Vagina (tissue), 2 donors: ENCODE data around the gene FOXN3. TPM values are rescaled to one million over a fixed set of nuclear protein-coding genes. Genes with fewer than 3 reads are reported as not detected.

Experiments
- DNase-seq, 2 donors: peaks; one replicate each; pipeline ENCODE4 v3.0.0-alpha.2; 2017; ENCODE audit errors: extremely low spot score in 2 of 2
- H3K27ac ChIP-seq: fragments of 200-600 bp; sonication (generic); one replicate; pipeline ENCODE4 v1.5.1; 2019
- H3K27me3 ChIP-seq: fragments of 200-600 bp; sonication (generic); one replicate; pipeline ENCODE4 v1.5.1; 2019
- H3K36me3 ChIP-seq, 2 donors: fragments of 200-600 bp; sonication (generic); one replicate each; pipeline ENCODE4 v1.5.1; 2017 to 2019
- H3K4me1 ChIP-seq: fragments of 200-600 bp; sonication (generic); one replicate; pipeline ENCODE4 v1.5.1; 2019
- H3K4me3 ChIP-seq, 2 donors: fragments of 200-600 bp; sonication (generic); 1 replicate in 1 of 2; 2 replicates in 1 of 2; pipeline ENCODE4 v1.5.1; 2016 to 2019
- H3K9me3 ChIP-seq: fragments of 200-600 bp; sonication (generic); one replicate; pipeline ENCODE4 v1.5.1; 2019
- POLR2A ChIP-seq, 2 donors: fragments of 450-650 bp; IDR thresholded peaks; one replicate each; pipeline ENCODE4 v1.6.1; 2017; ENCODE audit warnings: antibody characterized with exemption in 2 of 2, mild to moderate bottlenecking in 2 of 2, moderate library complexity in 2 of 2
- POLR2AphosphoS5 ChIP-seq, 2 donors: sonication (generic); formaldehyde crosslinking; IDR thresholded peaks; one replicate each; pipeline ENCODE4 v1.9.0; 2017; ENCODE audit warnings: antibody characterized with exemption in 2 of 2, mild to moderate bottlenecking in 2 of 2, low read depth in 1 of 2; ENCODE audit not compliant: insufficient read depth in 1 of 2
- intact Hi-C: fragments of 100-400 bp; cut with DNase I; formaldehyde crosslinking; loops from one replicate; pipeline ENCODE4 v1.15.1; 2023
- total RNA-seq: library from RNA; depleted of rRNA; stranded (reverse); fragments of >200 nt; gene quantifications from one replicate; pipeline ENCODE4 v1.2.3, GENCODE V29; 2016
- TF ChIP-seq, protein P1 (sequence below), 3 experiments: fragments of 450-650 bp in 2 of 3; fragments of 200-600 bp in 1 of 3; sonication (generic) in 1 of 3; IDR thresholded peaks; one replicate each; pipeline ENCODE4 v1.5.1; 2017 to 2019; ENCODE audit warnings: antibody characterized with exemption in 3 of 3, mild to moderate bottlenecking in 2 of 3, moderate library complexity in 2 of 3

FOXN3 gene
- total RNA-seq, 1 donor from 2014 or later: 111 TPM

DNA sequence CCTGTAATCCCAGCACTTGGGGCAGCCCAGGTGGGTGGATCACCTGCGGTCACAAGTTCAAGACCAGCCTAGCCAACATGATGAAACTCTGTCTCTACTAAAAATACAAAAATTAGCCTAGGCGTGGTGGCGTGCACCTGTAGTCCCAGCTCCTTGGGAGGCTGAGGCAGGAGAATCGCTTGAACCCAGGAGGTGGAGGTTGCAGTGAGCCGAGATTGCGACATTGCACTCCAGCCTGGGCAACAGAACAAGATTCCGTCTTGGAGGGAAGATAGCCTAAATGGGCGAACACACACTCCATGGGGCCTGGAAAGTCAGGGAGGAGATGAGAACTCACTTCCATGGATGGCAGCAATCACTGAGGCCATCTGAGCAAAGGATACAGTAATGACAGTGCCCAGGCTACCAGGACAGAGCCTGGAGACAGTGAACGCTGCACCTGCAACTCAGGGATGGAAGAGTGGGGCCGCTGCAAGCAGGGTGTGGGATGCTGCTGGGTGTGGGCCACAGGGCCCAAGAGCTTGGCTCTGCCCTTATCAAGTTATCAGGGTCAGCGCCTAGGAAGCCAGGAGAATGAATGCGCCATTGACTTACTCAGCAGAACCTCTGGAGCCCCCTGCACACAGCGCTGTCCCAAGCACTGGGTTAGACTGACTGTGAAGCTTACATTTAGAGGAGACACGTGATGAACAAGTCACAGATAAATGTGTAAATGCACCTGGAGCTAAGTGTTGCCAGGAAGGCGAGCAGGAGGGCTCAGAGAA, 28.9 kb downstream of the FOXN3 start:
- Histone ChIP-seq H3K36me3 (no peaks in the 10 kb centered on the region), H3K9me3 (no peaks in the 10 kb centered on the region), H3K4me3 (no peak overlapping the region), H3K4me1 (peaks cover 53% of the 10 kb centered on the region), H3K27ac (no peak overlapping the region), H3K27me3 (no peaks in the 10 kb centered on the region)
- intact Hi-C loops: no loop called here
- no peak for TF ChIP-seq POLR2A (IDR thresholded peaks at IDR 0.05)
- no peak for TF ChIP-seq POLR2AphosphoS5 (IDR thresholded peaks at IDR 0.05; ENCODE audit: insufficient read depth in 1 of 2, low read depth in 1 of 2)
- TF ChIP-seq, protein P1, sequence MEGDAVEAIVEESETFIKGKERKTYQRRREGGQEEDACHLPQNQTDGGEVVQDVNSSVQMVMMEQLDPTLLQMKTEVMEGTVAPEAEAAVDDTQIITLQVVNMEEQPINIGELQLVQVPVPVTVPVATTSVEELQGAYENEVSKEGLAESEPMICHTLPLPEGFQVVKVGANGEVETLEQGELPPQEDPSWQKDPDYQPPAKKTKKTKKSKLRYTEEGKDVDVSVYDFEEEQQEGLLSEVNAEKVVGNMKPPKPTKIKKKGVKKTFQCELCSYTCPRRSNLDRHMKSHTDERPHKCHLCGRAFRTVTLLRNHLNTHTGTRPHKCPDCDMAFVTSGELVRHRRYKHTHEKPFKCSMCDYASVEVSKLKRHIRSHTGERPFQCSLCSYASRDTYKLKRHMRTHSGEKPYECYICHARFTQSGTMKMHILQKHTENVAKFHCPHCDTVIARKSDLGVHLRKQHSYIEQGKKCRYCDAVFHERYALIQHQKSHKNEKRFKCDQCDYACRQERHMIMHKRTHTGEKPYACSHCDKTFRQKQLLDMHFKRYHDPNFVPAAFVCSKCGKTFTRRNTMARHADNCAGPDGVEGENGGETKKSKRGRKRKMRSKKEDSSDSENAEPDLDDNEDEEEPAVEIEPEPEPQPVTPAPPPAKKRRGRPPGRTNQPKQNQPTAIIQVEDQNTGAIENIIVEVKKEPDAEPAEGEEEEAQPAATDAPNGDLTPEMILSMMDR (IDR thresholded peaks at IDR 0.05): no peak
- no peak for DNase-seq

DNA sequence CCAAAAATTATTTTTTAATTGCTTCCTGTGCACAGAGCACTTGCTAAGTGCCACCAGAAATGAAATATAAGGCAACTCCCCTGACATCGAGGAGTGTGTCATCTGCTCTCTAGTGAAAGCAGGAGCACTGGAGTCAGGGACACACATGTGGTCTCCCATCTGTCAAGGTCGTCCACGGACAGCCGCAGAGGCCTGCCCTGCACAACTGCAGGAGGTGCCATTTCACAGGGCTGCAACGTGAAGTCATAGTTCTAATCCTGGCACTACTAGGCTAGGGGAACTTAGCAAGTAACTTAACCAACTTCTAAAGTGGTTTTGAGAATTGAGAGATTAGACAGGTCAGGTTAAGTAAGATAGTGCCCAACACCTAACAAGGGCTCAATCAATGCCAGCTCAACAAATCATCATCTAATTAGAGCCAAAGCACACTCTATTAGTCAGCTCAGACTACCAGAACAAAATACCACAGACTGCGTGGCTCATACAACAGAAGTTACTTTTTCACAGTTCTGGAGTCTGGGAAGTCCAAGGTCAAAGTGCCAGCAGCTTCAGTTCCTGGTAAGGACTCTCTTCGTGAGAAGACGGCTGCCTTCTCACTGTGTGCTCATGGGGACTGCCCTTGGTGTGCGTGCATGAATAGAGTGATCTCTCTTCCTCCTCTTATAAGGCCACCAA, 30.7 kb downstream of the FOXN3 start:
- Histone ChIP-seq H3K27me3 (no peaks in the 10 kb centered on the region), H3K4me1 (peaks cover 52% of the 10 kb centered on the region), H3K9me3 (no peaks in the 10 kb centered on the region), H3K27ac (peak overlapping the region; percentile 46), H3K36me3 (no peaks in the 10 kb centered on the region), H3K4me3 (no peak overlapping the region)
- no peak for DNase-seq
- intact Hi-C loops: no loop called here
- TF ChIP-seq POLR2A (IDR thresholded peaks at IDR 0.05): no peak
- TF ChIP-seq, protein P1 (IDR thresholded peaks at IDR 0.05): no peak
- TF ChIP-seq POLR2AphosphoS5 (IDR thresholded peaks at IDR 0.05; ENCODE audit: insufficient read depth in 1 of 2, low read depth in 1 of 2): no peak

- DNase-seq: no peak
- Histone ChIP-seq H3K4me1 (peaks cover 50% of the 10 kb centered on the region), H3K27ac (no peak overlapping the region), H3K36me3 (no peaks in the 10 kb centered on the region), H3K9me3 (no peaks in the 10 kb centered on the region), H3K27me3 (no peaks in the 10 kb centered on the region), H3K4me3 (no peak overlapping the region)
- TF ChIP-seq, protein P1 (IDR thresholded peaks at IDR 0.05): no peak
- TF ChIP-seq POLR2A (IDR thresholded peaks at IDR 0.05) (no peak), POLR2AphosphoS5 (IDR thresholded peaks at IDR 0.05; ENCODE audit: insufficient read depth in 1 of 2, low read depth in 1 of 2) (no peak)
- intact Hi-C loops: no loop called here
These were observed 32.4 kb downstream of the FOXN3 start for GRCh38 chr14:89384636-89385035.

DNA sequence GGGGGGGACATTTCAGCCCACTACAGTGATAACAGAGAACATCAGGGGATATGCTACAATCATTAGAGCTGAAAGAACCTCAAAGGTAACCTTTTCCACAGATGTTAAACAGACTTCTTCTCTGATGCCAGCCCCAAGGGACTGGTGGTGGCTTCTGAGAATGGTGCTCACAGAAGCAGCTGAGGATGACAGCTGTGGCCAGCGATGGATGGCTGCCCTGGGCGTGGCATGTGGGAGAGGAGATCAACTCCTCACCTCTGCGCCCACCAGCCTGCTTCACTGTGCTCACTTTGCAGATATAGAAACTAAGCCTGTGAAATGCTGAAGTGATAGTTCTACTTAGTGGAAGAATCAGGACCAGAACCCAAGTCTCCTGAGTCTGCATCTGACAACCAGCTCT, 33.0 kb downstream of the FOXN3 start:
- H3K27me3 ChIP-seq: no peaks in the 10 kb centered on the region
- no peak overlapping the region for H3K27ac ChIP-seq
- peaks cover 52% of the 10 kb centered on the region for H3K4me1 ChIP-seq
- TF ChIP-seq POLR2A (IDR thresholded peaks at IDR 0.05) (no peak), POLR2AphosphoS5 (IDR thresholded peaks at IDR 0.05; ENCODE audit: insufficient read depth in 1 of 2, low read depth in 1 of 2) (no peak)
- TF ChIP-seq, protein P1 (IDR thresholded peaks at IDR 0.05): no peak
- DNase-seq: no peak
- intact Hi-C loops: no loop called here
- no peak overlapping the region for H3K4me3 ChIP-seq
- H3K36me3 ChIP-seq: no peaks in the 10 kb centered on the region
- no peaks in the 10 kb centered on the region for H3K9me3 ChIP-seq
